Subcutaneous abdominal adipose tissue (tissue), 5 donors: ENCODE measurements around the gene CSRP2.

Experiments
- H3K27ac ChIP-seq: one replicate; pipeline ENCODE4 v1.7.0; 2013; ENCODE audit warnings: low read depth, mild to moderate bottlenecking, inconsistent platforms, low read length, moderate library complexity
- H3K27me3 ChIP-seq, 5 donors: one replicate each; pipeline ENCODE4 v1.7.0; 2013; ENCODE audit warnings: low read length in 5 of 5, inconsistent platforms in 1 of 5; ENCODE audit not compliant: control insufficient read depth in 5 of 5, insufficient read depth in 4 of 5
- H3K36me3 ChIP-seq, 5 donors: one replicate each; pipeline ENCODE4 v1.7.0; 2013; ENCODE audit warnings: low read length in 5 of 5; ENCODE audit not compliant: control insufficient read depth in 5 of 5, insufficient read depth in 5 of 5
- H3K4me1 ChIP-seq, 5 donors: one replicate each; pipeline ENCODE4 v1.7.0; 2013; ENCODE audit warnings: low read length in 5 of 5, mild to moderate bottlenecking in 3 of 5, moderate library complexity in 1 of 5; ENCODE audit not compliant: control insufficient read depth in 5 of 5, insufficient read depth in 5 of 5
- H3K4me3 ChIP-seq, 5 donors: one replicate each; pipeline ENCODE4 v1.7.0; 2013; ENCODE audit warnings: low read length in 5 of 5, low read depth in 1 of 5
- H3K9ac ChIP-seq, 5 donors: one replicate each; pipeline ENCODE4 v1.7.0; 2013; ENCODE audit warnings: low read length in 5 of 5, mild to moderate bottlenecking in 4 of 5, moderate library complexity in 3 of 5
- H3K9me3 ChIP-seq, 5 donors: one replicate each; pipeline ENCODE4 v1.7.0; 2013; ENCODE audit warnings: low read length in 5 of 5; ENCODE audit not compliant: control insufficient read depth in 5 of 5
- donor health status: healthy.
- donor health status: healthy.
- donor health status: healthy.
- donor health status: healthy.
- donor health status: healthy.

CSRP2 gene

DNA sequence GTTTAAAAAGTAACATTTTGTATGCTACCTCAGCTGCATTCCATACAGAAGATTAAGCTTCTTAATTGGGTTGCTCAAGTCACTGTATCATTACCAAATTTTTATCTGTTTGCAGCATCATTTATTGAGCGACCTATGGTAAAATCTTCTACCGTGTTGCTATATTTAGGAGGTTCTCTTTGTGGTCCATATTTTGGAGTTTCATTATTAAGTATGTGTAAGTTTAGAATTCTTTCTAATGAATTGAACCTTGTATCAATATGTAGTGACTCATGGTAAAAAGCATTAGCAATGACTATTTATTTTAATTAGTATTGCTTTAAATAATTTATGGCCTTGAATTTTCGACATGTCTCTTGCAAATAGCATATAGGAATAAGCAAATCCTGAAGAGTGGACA, 42.2 kb downstream of the CSRP2 start:
- Histone ChIP-seq H3K9me3 (peaks cover 0 to 11% (median 8%) of the 10 kb centered on the region in 5 donors), H3K4me3 (no peak overlapping the region), H3K9ac (no peak overlapping the region), H3K27me3 (no peaks in the 10 kb centered on the region), H3K36me3 (peaks cover 5 to 25% (median 10%) of the 10 kb centered on the region in 5 donors), H3K27ac (no peak overlapping the region), H3K4me1 (no peaks in the 10 kb centered on the region)

DNA sequence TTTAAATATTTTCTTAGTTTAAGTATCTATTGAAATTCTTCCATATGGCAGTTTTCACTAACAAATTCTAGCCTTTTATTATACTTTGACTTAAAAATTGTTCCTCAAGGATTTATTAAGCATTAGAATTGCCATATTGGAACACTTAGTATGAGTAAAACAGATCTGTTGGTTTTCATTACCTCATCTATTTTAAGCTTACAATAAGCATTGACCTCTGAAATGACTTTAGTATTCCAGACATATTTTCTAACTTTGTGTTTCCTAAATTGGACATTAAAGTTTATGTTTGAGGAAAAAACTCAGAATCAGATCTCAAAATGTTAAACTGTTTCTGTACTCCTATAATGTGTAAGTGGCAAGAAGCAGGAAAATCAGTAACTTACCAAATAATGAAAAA, 48.4 kb downstream of the CSRP2 start:
- no peak overlapping the region for H3K9ac ChIP-seq
- H3K27ac ChIP-seq: no peak overlapping the region
- H3K36me3 ChIP-seq: peaks cover 15 to 36% (median 31%) of the 10 kb centered on the region in 5 donors
- no peaks in the 10 kb centered on the region for H3K4me1 ChIP-seq
- no peak overlapping the region for H3K4me3 ChIP-seq
- H3K9me3 ChIP-seq: peaks cover 0 to 13% (median 8%) of the 10 kb centered on the region in 5 donors
- no peaks in the 10 kb centered on the region for H3K27me3 ChIP-seq

DNA sequence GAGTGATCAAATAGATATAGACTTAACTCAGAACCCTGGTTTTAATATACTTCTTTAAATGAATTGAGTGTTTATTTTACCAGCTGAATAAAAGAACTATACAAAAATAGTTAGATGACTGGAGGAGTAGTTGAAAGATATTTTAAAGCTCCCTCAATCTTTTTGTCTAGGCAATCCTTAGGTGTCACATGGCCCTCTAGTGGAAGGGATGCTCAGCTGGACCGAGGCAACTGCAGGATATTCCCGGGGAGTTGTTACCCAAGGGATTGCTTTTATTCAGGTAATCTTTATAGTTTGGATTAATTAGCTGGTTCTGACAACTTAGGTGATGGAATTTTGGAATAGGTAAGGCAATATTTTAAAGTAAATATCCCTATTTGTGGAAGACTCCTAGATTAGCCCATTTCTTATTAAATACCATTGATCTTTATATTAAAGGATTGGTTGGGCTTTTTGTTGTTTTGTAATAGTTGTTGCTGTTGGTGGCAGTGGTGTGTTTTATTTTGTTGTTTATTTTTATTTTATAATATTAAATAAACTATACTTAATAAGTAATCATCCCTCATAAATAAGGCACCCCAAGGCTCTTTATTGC, 57.8 kb downstream of the CSRP2 start:
- H3K27ac ChIP-seq: no peak overlapping the region
- no peaks in the 10 kb centered on the region for H3K4me1 ChIP-seq

DNA sequence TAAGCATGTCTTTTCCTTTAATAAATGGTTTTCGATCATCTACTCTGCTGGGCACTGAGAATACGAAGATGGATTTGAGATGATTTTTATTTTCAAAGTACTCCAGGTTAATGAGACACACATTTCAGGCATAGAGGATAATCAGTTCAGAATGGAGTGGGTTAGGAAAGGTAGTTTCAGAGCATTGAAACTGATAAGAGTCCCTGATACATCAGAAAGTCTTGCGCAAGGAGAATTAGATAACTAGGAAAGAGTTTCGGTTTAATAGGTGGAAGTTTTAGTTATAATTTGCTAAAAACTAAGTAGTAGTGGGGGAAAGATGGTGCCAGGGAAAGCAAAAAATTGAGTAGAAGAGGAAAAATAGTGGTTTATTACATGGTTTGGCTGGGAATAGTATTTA, 64.8 kb downstream of the CSRP2 start:
- Histone ChIP-seq H3K4me3 (no peak overlapping the region), H3K9me3 (no peaks in the 10 kb centered on the region), H3K36me3 (peaks cover 17 to 37% (median 31%) of the 10 kb centered on the region in 5 donors), H3K4me1 (no peaks in the 10 kb centered on the region), H3K27me3 (no peaks in the 10 kb centered on the region), H3K9ac (no peak overlapping the region), H3K27ac (no peak overlapping the region)

More for the DNA sequence above, 57.8 kb downstream of the CSRP2 start:
- peaks cover 7 to 24% (median 14%) of the 10 kb centered on the region in 5 donors for H3K36me3 ChIP-seq
- H3K27me3 ChIP-seq: no peaks in the 10 kb centered on the region
- H3K9me3 ChIP-seq: no peaks in the 10 kb centered on the region
- no peak overlapping the region for H3K4me3 ChIP-seq
- H3K9ac ChIP-seq: no peak overlapping the region

DNA sequence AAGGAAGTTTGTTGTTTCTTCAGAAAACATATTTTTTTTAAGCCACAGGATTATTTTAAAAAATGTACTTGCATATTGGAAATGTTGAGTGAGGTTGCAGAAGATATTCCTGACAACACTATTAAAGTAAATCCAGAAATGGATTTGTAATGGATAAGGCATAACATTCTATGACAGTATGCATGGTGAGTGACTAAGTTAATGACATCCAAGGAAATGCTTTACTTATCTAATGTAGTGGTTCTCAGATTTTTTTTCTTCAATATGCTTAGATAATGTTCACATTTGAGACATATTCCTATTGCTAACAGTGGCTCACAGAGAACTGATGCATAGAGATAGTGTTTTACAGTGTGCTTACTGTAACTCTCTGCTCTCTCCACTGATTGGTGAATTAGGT, 65.6 kb downstream of the CSRP2 start:
- H3K9me3 ChIP-seq: no peaks in the 10 kb centered on the region
- peaks cover 15 to 33% (median 30%) of the 10 kb centered on the region in 5 donors for H3K36me3 ChIP-seq
- no peaks in the 10 kb centered on the region for H3K4me1 ChIP-seq
- no peak overlapping the region for H3K9ac ChIP-seq
- H3K27ac ChIP-seq: no peak overlapping the region
- no peaks in the 10 kb centered on the region for H3K27me3 ChIP-seq
- no peak overlapping the region for H3K4me3 ChIP-seq

DNA sequence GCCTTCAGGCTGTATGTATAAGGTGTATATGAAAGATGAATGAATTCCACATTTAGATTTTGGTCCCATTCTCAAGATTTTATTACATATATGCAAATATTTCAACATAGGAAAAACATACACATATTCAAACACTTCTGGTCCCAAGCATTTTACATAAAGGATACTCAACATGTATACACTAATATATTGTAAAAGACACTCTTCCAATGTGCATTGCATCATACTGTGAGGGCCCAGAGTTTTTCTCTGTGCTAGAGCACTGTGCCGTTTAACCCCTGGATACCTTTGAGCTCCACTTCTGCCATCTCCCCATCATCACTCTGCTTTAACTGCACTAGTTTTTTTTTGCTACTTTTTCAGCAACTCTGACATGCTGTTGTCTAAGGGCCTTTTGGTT, 66.8 kb downstream of the CSRP2 start:
- H3K27me3 ChIP-seq: no peaks in the 10 kb centered on the region
- H3K9ac ChIP-seq: no peak overlapping the region
- H3K4me1 ChIP-seq: no peaks in the 10 kb centered on the region
- H3K4me3 ChIP-seq: no peak overlapping the region
- no peaks in the 10 kb centered on the region for H3K9me3 ChIP-seq
- peaks cover 25 to 42% (median 38%) of the 10 kb centered on the region in 5 donors for H3K36me3 ChIP-seq
- no peak overlapping the region for H3K27ac ChIP-seq

DNA sequence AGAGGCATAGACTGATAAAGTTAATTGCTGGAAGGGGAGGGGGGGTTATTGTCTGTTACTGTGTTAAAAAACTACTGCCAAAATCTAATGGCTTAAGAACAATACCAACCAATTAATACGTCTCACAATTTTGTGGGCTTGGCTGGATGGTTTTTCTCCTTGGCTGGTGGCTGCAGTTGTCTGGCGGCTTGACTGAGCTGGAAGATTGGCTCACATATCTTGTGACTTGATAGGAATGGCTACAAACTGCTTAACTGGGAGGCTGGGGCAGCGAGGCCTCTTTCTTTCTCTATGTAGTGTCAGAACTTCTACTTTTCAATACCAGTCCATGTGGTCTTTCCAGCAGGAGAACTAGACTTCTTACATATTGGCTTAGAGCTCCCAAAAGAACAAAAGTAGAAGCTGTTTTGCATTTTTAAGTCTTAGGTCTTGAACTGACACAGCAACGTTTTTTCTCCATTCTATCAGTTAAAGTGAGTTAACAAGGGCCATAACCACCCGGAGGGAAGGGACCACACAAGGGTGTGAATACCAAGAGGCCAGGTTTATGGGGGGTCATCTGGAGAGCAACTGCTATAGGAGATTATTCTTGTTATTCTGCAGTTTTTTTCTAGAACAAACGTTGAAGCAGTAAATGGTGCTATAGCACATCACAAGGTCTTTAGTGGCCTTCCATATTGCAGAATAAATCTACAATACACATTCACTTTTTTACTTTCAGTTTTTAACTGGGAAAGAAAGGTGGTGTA, 68.0 kb downstream of the CSRP2 start:
- Histone ChIP-seq H3K36me3 (peaks cover 25 to 48% (median 41%) of the 10 kb centered on the region in 5 donors), H3K27me3 (no peaks in the 10 kb centered on the region), H3K27ac (no peak overlapping the region), H3K4me3 (no peak overlapping the region), H3K9me3 (no peaks in the 10 kb centered on the region), H3K4me1 (no peaks in the 10 kb centered on the region), H3K9ac (no peak overlapping the region)
